NCI-H1105 (cell line): ENCODE data around the gene PLCB1.

Source experiments
- DNase-seq: peaks from one replicate; lab custom pipeline; 2025; lab: John Stamatoyannopoulos, UW

Gene PLCB1

GRCh38 chr20:8658103-8658502, 526.0 kb downstream of the PLCB1 start:
- DNase-seq: no peak

GRCh38 chr20:8661229-8661952, 529.3 kb downstream of the PLCB1 start:
- no peak for DNase-seq

GRCh38 chr20:8662433-8662954, 530.4 kb downstream of the PLCB1 start:
- no peak for DNase-seq

GRCh38 chr20:8663424-8663823, 531.4 kb downstream of the PLCB1 start:
- no peak for DNase-seq

- DNase-seq: no peak
These were observed 532.7 kb downstream of the PLCB1 start for GRCh38 chr20:8664778-8665177.

- no peak for DNase-seq
These were observed 535.2 kb downstream of the PLCB1 start for GRCh38 chr20:8667306-8667705.

- DNase-seq: no peak
These were observed 538.3 kb downstream of the PLCB1 start for GRCh38 chr20:8670207-8670892.

- no peak for DNase-seq
These were observed 538.8 kb downstream of the PLCB1 start for GRCh38 chr20:8670893-8671215.

- no peak for DNase-seq
These were observed 539.4 kb downstream of the PLCB1 start for GRCh38 chr20:8671370-8671961.

GRCh38 chr20:8673116-8673515, 541.0 kb downstream of the PLCB1 start:
- DNase-seq: no peak

- DNase-seq: no peak
These were observed 543.8 kb downstream of the PLCB1 start for GRCh38 chr20:8675896-8676295.

GRCh38 chr20:8678098-8678776, 546.2 kb downstream of the PLCB1 start:
- DNase-seq: no peak

GRCh38 chr20:8689337-8689736, 557.3 kb downstream of the PLCB1 start:
- no peak for DNase-seq

- DNase-seq: no peak
These were observed 558.0 kb downstream of the PLCB1 start for GRCh38 chr20:8690074-8690473.

GRCh38 chr20:8693709-8694108, 561.6 kb downstream of the PLCB1 start:
- DNase-seq: no peak

GRCh38 chr20:8700756-8701155, 568.7 kb downstream of the PLCB1 start:
- no peak for DNase-seq

GRCh38 chr20:8706961-8707700, 575.1 kb downstream of the PLCB1 start:
- DNase-seq: no peak

GRCh38 chr20:8709627-8710026, 577.6 kb downstream of the PLCB1 start:
- no peak for DNase-seq

- DNase-seq: no peak
These were observed 579.4 kb downstream of the PLCB1 start for GRCh38 chr20:8711501-8711900.

- DNase-seq: no peak
These were observed 582.1 kb downstream of the PLCB1 start for GRCh38 chr20:8714206-8714605.

- no peak for DNase-seq
These were observed 586.2 kb downstream of the PLCB1 start for GRCh38 chr20:8718279-8718678.

- no peak for DNase-seq
These were observed 588.0 kb downstream of the PLCB1 start for GRCh38 chr20:8720089-8720488.
